WTC11 (cell line): Measurements from ENCODE around the gene ACTMAP.

ENCODE experiments used
- ATF2 ChIP-seq: sonication (generic); formaldehyde crosslinking; IDR thresholded peaks from 2 replicates; pipeline ENCODE4 v1.8.1; 2022; ENCODE audit warnings: low read depth, missing genetic modification reagents, borderline replicate concordance
- CTCF ChIP-seq: fragments of 200-600 bp; IDR thresholded peaks from 2 replicates; pipeline ENCODE4 v1.8.0; 2022; ENCODE audit warnings: antibody characterized with exemption
- HMGA2 ChIP-seq: fragments of 250-450 bp; sonication (Bioruptor Pico); IDR thresholded peaks from 2 replicates; pipeline ENCODE4 v1.4.0; 2021; ENCODE audit warnings: mild to moderate bottlenecking, moderate library complexity
- MXD4 ChIP-seq: fragments of 250-450 bp; sonication (Bioruptor Pico); IDR thresholded peaks from 2 replicates; pipeline ENCODE4 v1.8.0; 2021; ENCODE audit warnings: mild to moderate bottlenecking, moderate library complexity, borderline replicate concordance
- ZNF317 ChIP-seq: sonication (generic); formaldehyde crosslinking; IDR thresholded peaks from 2 replicates; pipeline ENCODE4 v1.8.1; 2023; ENCODE audit warnings: low read depth, mild to moderate bottlenecking, moderate library complexity, missing genetic modification reagents, borderline replicate concordance

- TF ChIP-seq HMGA2 (no peak), MXD4 (no peak), ATF2 (CRISPR knock-in tag) (no peak), CTCF (no peak), ZNF317 (CRISPR knock-in tag) (no peak)
Observed at GRCh38 chr19:40742477-40742876, 7.8 kb downstream of the ACTMAP start.
